Measurements from ENCODE around the gene AKNA. TPM values are rescaled to one million over a fixed set of nuclear protein-coding genes. Genes with fewer than 3 reads are reported as not detected.

AKNA gene
- total and polyA plus RNA-seq, 2 of the 8 experiments (the other 6 are each of a cell fraction or from before 2014, with no cell fraction given): 21.0 to 27.4 TPM

DNA sequence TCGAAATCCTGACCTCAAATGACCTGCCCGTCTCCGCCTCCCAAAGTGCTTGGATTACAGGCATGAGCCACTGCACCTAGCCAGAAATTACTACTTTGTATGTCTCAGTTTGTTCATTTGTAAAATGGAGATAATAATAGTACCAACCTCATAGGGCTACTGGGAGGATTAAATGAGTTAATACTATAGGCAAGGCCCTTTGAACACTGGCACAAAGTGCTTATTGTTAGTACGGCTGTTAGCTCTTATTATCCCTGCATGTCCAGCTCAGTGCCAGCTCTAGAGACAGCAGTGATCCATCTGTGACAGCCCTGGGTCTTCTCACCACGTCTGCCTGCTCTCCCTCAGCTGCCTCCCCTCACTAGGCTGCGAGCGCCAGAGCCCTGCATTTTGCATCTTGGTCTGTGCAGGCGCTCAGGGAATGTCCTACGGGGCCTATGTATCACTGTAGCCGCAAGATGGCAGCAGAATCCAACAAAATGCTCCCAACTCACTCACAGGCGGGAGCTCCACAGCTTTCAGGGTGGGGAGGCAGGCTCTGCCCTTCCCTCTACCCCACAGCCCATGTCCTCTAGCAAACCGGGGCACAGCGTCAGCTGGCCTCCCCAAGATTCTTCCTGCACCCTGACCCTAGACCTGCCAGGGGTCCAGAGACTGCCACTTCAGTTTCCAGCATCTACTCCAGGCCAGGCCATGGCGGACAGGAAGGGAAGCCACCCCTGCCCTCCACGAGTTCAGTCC is 17.7 kb upstream of the AKNA start (continued):
- no peak for TF ChIP-seq CBX8 (IDR thresholded peaks at IDR 0.05; ENCODE audit: borderline replicate concordance, low read depth, low read length)
- TF ChIP-seq SP4 (IDR thresholded peaks at IDR 0.05; ENCODE audit: low read length): 0 out of 2 replicates have a peak, but pooled peaks have one; percentile 45
- TF ChIP-seq SIRT6 (IDR thresholded peaks at IDR 0.05; ENCODE audit: low read length): no peak
